Neural progenitor cell (in vitro differentiated cells): Measurements from ENCODE around the gene EHMT1. TPM values are rescaled to one million over a fixed set of nuclear protein-coding genes. Genes with fewer than 3 reads are reported as not detected.

ENCODE experiments used
- DNase-seq: peaks from one replicate; pipeline ENCODE4 v3.0.0-alpha.2; 2016; ENCODE audit warnings: low spot score
- H2AFZ ChIP-seq: fragments of 200-600 bp; sonication (generic); replicated peaks from 2 replicates; pipeline ENCODE4 v1.6.1; 2016; ENCODE audit warnings: antibody characterized with exemption
- H3F3A ChIP-seq: fragments of 200-600 bp; sonication (generic); 2 replicates; pipeline ENCODE4 v1.6.1; 2016; ENCODE audit warnings: antibody characterized with exemption, low read depth
- H3K27ac ChIP-seq: fragments of 200-600 bp; sonication (generic); 2 replicates; pipeline ENCODE4 v1.5.1; 2016; ENCODE audit warnings: mild to moderate bottlenecking
- H3K27me3 ChIP-seq: fragments of 200-600 bp; sonication (generic); 2 replicates; pipeline ENCODE4 v1.6.1; 2016; ENCODE audit warnings: mild to moderate bottlenecking, moderate library complexity
- H3K36me3 ChIP-seq: fragments of 200-600 bp; sonication (generic); 2 replicates; pipeline ENCODE4 v1.5.1; 2016
- H3K4me1 ChIP-seq: fragments of 200-600 bp; sonication (generic); 2 replicates; pipeline ENCODE4 v1.6.1; 2016; ENCODE audit warnings: mixed run types
- H3K4me2 ChIP-seq: fragments of 200-600 bp; sonication (generic); 2 replicates; pipeline ENCODE4 v1.6.1; 2016
- H3K4me3 ChIP-seq: fragments of 200-600 bp; sonication (generic); 2 replicates; pipeline ENCODE4 v1.5.1; 2016
- H3K79me2 ChIP-seq: fragments of 200-600 bp; sonication (generic); 2 replicates; pipeline ENCODE4 v1.6.1; 2016; ENCODE audit warnings: low read depth
- H3K9ac ChIP-seq: fragments of 200-600 bp; sonication (generic); 2 replicates; pipeline ENCODE4 v1.6.1; 2016
- H3K9me3 ChIP-seq: fragments of 200-600 bp; sonication (generic); 2 replicates; pipeline ENCODE4 v1.5.1; 2016; ENCODE audit warnings: low read depth
- H4K20me1 ChIP-seq: fragments of 200-600 bp; sonication (generic); 2 replicates; pipeline ENCODE4 v1.6.1; 2016; ENCODE audit warnings: low read depth
- H3K27ac Mint-ChIP-seq: 3 replicates; pipeline ENCODE4 v1.8.0; 2021; ENCODE audit warnings: mixed read lengths
- H3K27me3 Mint-ChIP-seq: 2 replicates; pipeline ENCODE4 v1.8.0; 2022; ENCODE audit warnings: low read depth, mild to moderate bottlenecking, inconsistent platforms, moderate library complexity, mixed read lengths; ENCODE audit not compliant: insufficient read depth
- H3K36me3 Mint-ChIP-seq: 3 replicates; pipeline ENCODE4 v1.8.0; 2021; ENCODE audit warnings: mixed read lengths
- H3K4me1 Mint-ChIP-seq: 3 replicates; pipeline ENCODE4 v1.8.0; 2021; ENCODE audit warnings: mixed read lengths
- H3K4me3 Mint-ChIP-seq: 3 replicates; pipeline ENCODE4 v1.8.0; 2021; ENCODE audit warnings: mild to moderate bottlenecking, moderate library complexity, mixed read lengths
- H3K9me3 Mint-ChIP-seq: 3 replicates; pipeline ENCODE4 v1.8.0; 2020; ENCODE audit warnings: mixed read lengths
- CTCF ChIP-seq: fragments of 200-600 bp; sonication (generic); IDR thresholded peaks from 2 replicates; pipeline ENCODE4 v1.5.1; 2017; ENCODE audit warnings: antibody characterized with exemption, mild to moderate bottlenecking
- EZH2 ChIP-seq: fragments of 200-600 bp; sonication (generic); IDR thresholded peaks from 2 replicates; pipeline ENCODE4 v1.6.1; 2017; ENCODE audit warnings: antibody characterized with exemption, mild to moderate bottlenecking, moderate library complexity
- EZH2phosphoT487 ChIP-seq: fragments of 200-600 bp; sonication (generic); IDR thresholded peaks from 2 replicates; pipeline ENCODE4 v1.6.1; 2017; ENCODE audit warnings: antibody characterized with exemption
- total RNA-seq: library from RNA; depleted of rRNA; stranded (reverse); fragments of >200 nt; gene quantifications from 2 replicates; pipeline ENCODE4 v1.2.3, GENCODE V29; 2015; ENCODE audit warnings: low replicate concordance

EHMT1 gene
- total RNA-seq, 1 donor from 2014 or later: 47.8 TPM

- H3K27ac ChIP-seq: no peak overlapping the region
- H3K36me3 ChIP-seq: no peaks in the 10 kb centered on the region
- Mint-ChIP-seq H3K27ac (no peak overlapping the region), H3K27me3 (peaks cover 5% of the 10 kb centered on the region), H3K4me1 (peaks cover 2% of the 10 kb centered on the region), H3K9me3 (no peaks in the 10 kb centered on the region), H3K36me3 (peaks cover 21% of the 10 kb centered on the region), H3K4me3 (no peak overlapping the region)
- no peaks in the 10 kb centered on the region for H3K9me3 ChIP-seq
- no peak overlapping the region for H3K9ac ChIP-seq
- H4K20me1 ChIP-seq: peaks cover 8% of the 10 kb centered on the region
- H3F3A ChIP-seq: no peaks in the 10 kb centered on the region
- H3K79me2 ChIP-seq: peaks cover 7% of the 10 kb centered on the region
- no peaks in the 10 kb centered on the region for H3K4me1 ChIP-seq
- no peak for DNase-seq
- H2AFZ ChIP-seq: no peak overlapping the region
- H3K4me3 ChIP-seq: no peak overlapping the region
- H3K27me3 ChIP-seq: no peaks in the 10 kb centered on the region
- H3K4me2 ChIP-seq: no peak overlapping the region
- no peak for TF ChIP-seq EZH2
- TF ChIP-seq CTCF: no peak
- TF ChIP-seq EZH2phosphoT487: no peak
Observed at GRCh38 chr9:137833721-137834613, 215.2 kb downstream of the EHMT1 start.

- no peak overlapping the region for H3K27ac ChIP-seq
- H3K27me3 ChIP-seq: no peaks in the 10 kb centered on the region
- H3K4me2 ChIP-seq: no peak overlapping the region
- no peak overlapping the region for H3K4me3 Mint-ChIP-seq
- H3K9me3 Mint-ChIP-seq: no peaks in the 10 kb centered on the region
- TF ChIP-seq CTCF: no peak
- TF ChIP-seq EZH2: no peak
- TF ChIP-seq EZH2phosphoT487: no peak
- no peak for DNase-seq
- H3K9me3 ChIP-seq: no peaks in the 10 kb centered on the region
- no peak overlapping the region for H3K27ac Mint-ChIP-seq
- no peaks in the 10 kb centered on the region for H3F3A ChIP-seq
- H3K36me3 ChIP-seq: no peaks in the 10 kb centered on the region
- no peak overlapping the region for H3K4me3 ChIP-seq
- H3K36me3 Mint-ChIP-seq: peaks cover 15% of the 10 kb centered on the region
- no peak overlapping the region for H2AFZ ChIP-seq
- peaks cover 2% of the 10 kb centered on the region for H3K4me1 Mint-ChIP-seq
- peaks cover 3% of the 10 kb centered on the region for H3K27me3 Mint-ChIP-seq
- H3K4me1 ChIP-seq: no peaks in the 10 kb centered on the region
- no peaks in the 10 kb centered on the region for H4K20me1 ChIP-seq
- H3K79me2 ChIP-seq: no peaks in the 10 kb centered on the region
- no peak overlapping the region for H3K9ac ChIP-seq
Observed at GRCh38 chr9:137834846-137835546, 216.2 kb downstream of the EHMT1 start.

GRCh38 chr9:137836151-137836830 is 217.5 kb downstream of the EHMT1 start:
- no peak for DNase-seq
- Histone ChIP-seq H4K20me1 (no peaks in the 10 kb centered on the region), H3K4me1 (no peaks in the 10 kb centered on the region), H3K27ac (no peak overlapping the region), H3F3A (no peaks in the 10 kb centered on the region), H3K4me3 (no peak overlapping the region), H3K9ac (no peak overlapping the region), H2AFZ (no peak overlapping the region), H3K27me3 (no peaks in the 10 kb centered on the region), H3K36me3 (no peaks in the 10 kb centered on the region), H3K9me3 (no peaks in the 10 kb centered on the region), H3K4me2 (no peak overlapping the region), H3K79me2 (no peaks in the 10 kb centered on the region)
- H3K36me3 Mint-ChIP-seq: peaks cover 13% of the 10 kb centered on the region
- no peak overlapping the region for H3K4me3 Mint-ChIP-seq
- H3K27me3 Mint-ChIP-seq: peaks cover 3% of the 10 kb centered on the region
- H3K9me3 Mint-ChIP-seq: peaks cover 2% of the 10 kb centered on the region
- no peak for TF ChIP-seq EZH2phosphoT487
- no peak for TF ChIP-seq EZH2
- TF ChIP-seq CTCF: no peak
- H3K27ac Mint-ChIP-seq: no peak overlapping the region
- H3K4me1 Mint-ChIP-seq: peaks cover 2% of the 10 kb centered on the region
